Frontal cortex (tissue), 4 donors: ENCODE measurements around the gene SETD7. TPM values are rescaled to one million over a fixed set of nuclear protein-coding genes. Genes with fewer than 3 reads are reported as not detected.

Source experiments
- DNase-seq, 2 donors: peaks; one replicate each; pipeline ENCODE4 v3.0.0; 2012; ENCODE audit warnings: low spot score in 2 of 2
- FAIRE-seq: peaks from 2 replicates; lab custom pipeline; 2012; peaks lifted over from hg19 to GRCh38; lab: Jason Lieb, UNC
- total RNA-seq: library from RNA; depleted of rRNA; stranded (reverse); fragments of >200 nt; gene quantifications from one replicate; pipeline ENCODE4 v1.2.3, GENCODE V29; 2014
- donor health status: control.
- donor health status: control.
- donor health status: control.

Gene SETD7
- total RNA-seq, 1 donor from 2014 or later: 28.5 TPM

- FAIRE-seq (no peak), DNase-seq (no peak)
These were observed 33.6 kb downstream of the SETD7 start for GRCh38 chr4:139522457-139522856.

- FAIRE-seq: peak; percentile 72
- peak in 1 of 2 donors; percentile 12 for DNase-seq
These were observed 34.1 kb downstream of the SETD7 start for GRCh38 chr4:139521754-139522401.

- no peak for DNase-seq
- FAIRE-seq: no peak
These were observed 40.5 kb downstream of the SETD7 start for GRCh38 chr4:139515531-139515958.

GRCh38 chr4:139514382-139515059 is 41.5 kb downstream of the SETD7 start:
- no peak for FAIRE-seq

GRCh38 chr4:139511320-139511719 is 44.7 kb downstream of the SETD7 start:
- peak in 1 of 2 donors; percentile 30 for DNase-seq
- no peak for FAIRE-seq

More at GRCh38 chr4:139514382-139515059, 41.5 kb downstream of the SETD7 start:
- DNase-seq: no peak

GRCh38 chr4:139509727-139510410 is 46.1 kb downstream of the SETD7 start:
- peak in 1 of 2 donors; percentile 19 for DNase-seq
- no peak for FAIRE-seq

- DNase-seq (no peak), FAIRE-seq (no peak)
These were observed 47.3 kb downstream of the SETD7 start for GRCh38 chr4:139508581-139509237.

GRCh38 chr4:139506774-139507173 is 49.2 kb downstream of the SETD7 start:
- FAIRE-seq (no peak), DNase-seq (no peak)

- DNase-seq: no peak
- FAIRE-seq: no peak
These were observed 52.3 kb downstream of the SETD7 start for GRCh38 chr4:139503622-139504166.

GRCh38 chr4:139501927-139502899 is 53.8 kb downstream of the SETD7 start:
- FAIRE-seq (no peak), DNase-seq (no peak)

- FAIRE-seq (no peak), DNase-seq (no peak)
These were observed 54.5 kb downstream of the SETD7 start for GRCh38 chr4:139501527-139501926.

GRCh38 chr4:139501117-139501516 is 54.9 kb downstream of the SETD7 start:
- DNase-seq (no peak), FAIRE-seq (no peak)

- DNase-seq: no peak
- no peak for FAIRE-seq
These were observed 56.8 kb downstream of the SETD7 start for GRCh38 chr4:139499186-139499585.

GRCh38 chr4:139493176-139493575 is 62.8 kb downstream of the SETD7 start:
- DNase-seq (no peak), FAIRE-seq (no peak)

GRCh38 chr4:139492429-139492828 is 63.6 kb downstream of the SETD7 start:
- no peak for FAIRE-seq
- DNase-seq: no peak

- DNase-seq (no peak), FAIRE-seq (no peak)
These were observed 66.4 kb downstream of the SETD7 start for GRCh38 chr4:139489638-139490037.

GRCh38 chr4:139488442-139488841 is 67.6 kb downstream of the SETD7 start:
- FAIRE-seq (no peak), DNase-seq (no peak)

GRCh38 chr4:139484783-139485311 is 71.2 kb downstream of the SETD7 start:
- no peak for DNase-seq
- no peak for FAIRE-seq

- no peak for FAIRE-seq
- DNase-seq: no peak
These were observed 73.0 kb downstream of the SETD7 start for GRCh38 chr4:139483000-139483399.
